ENCODE results near the gene DYSF.

Gene DYSF

DNA sequence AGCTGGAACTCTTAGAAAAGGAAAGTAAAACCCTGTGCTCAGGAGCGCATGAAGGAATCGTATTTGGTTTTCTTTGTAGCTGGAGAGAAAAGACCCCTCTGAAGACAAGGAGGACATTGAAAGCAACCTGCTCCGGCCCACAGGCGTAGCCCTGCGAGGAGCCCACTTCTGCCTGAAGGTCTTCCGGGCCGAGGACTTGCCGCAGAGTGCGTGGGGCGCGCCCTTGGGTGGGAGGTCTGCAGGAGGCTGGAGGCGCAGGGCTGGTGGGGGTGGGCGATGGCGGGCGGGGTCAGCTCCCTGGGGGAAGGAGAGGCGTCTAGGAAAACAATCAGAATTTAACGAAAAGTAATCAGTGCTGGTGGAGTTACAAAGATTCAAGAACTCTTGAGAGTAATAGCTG is 72.8 kb downstream of the DYSF start:
- TF ChIP-seq POLR2AphosphoS5 (IDR thresholded peaks at IDR 0.05; ENCODE audit: low read depth, low read length) = no peak

DNA sequence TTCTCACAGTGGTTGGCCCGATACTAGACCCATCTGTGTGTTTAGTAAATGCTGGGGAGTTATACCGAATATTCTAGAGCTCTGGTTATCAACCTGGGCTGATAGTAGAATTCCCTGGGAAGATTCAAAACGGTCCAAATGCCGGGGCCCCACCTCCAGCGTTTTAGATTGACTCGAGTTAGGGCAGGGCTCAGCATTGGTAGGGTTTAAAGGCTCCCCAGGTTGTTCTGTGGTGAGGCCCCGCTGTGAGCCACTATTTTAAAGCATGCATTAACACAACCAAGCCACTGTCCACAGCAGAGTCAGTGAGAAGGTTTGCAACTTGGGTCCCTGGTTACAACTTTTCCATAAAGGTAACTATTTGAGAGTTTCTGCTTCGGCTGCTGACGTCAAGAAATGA is 73.6 kb downstream of the DYSF start:
- no peak for TF ChIP-seq TAF1 (IDR thresholded peaks at IDR 0.05; ENCODE audit: borderline replicate concordance, insufficient read depth, low read length)
- TF ChIP-seq SIN3A (IDR thresholded peaks at IDR 0.05; ENCODE audit: borderline replicate concordance, insufficient read depth, low read length) = no peak
- TF ChIP-seq FOXP2 (optimal IDR thresholded peaks at IDR 0.05; ENCODE audit: borderline replicate concordance, extremely low read depth, extremely low read length, insufficient read depth) = no peak
- TF ChIP-seq, protein P1, sequence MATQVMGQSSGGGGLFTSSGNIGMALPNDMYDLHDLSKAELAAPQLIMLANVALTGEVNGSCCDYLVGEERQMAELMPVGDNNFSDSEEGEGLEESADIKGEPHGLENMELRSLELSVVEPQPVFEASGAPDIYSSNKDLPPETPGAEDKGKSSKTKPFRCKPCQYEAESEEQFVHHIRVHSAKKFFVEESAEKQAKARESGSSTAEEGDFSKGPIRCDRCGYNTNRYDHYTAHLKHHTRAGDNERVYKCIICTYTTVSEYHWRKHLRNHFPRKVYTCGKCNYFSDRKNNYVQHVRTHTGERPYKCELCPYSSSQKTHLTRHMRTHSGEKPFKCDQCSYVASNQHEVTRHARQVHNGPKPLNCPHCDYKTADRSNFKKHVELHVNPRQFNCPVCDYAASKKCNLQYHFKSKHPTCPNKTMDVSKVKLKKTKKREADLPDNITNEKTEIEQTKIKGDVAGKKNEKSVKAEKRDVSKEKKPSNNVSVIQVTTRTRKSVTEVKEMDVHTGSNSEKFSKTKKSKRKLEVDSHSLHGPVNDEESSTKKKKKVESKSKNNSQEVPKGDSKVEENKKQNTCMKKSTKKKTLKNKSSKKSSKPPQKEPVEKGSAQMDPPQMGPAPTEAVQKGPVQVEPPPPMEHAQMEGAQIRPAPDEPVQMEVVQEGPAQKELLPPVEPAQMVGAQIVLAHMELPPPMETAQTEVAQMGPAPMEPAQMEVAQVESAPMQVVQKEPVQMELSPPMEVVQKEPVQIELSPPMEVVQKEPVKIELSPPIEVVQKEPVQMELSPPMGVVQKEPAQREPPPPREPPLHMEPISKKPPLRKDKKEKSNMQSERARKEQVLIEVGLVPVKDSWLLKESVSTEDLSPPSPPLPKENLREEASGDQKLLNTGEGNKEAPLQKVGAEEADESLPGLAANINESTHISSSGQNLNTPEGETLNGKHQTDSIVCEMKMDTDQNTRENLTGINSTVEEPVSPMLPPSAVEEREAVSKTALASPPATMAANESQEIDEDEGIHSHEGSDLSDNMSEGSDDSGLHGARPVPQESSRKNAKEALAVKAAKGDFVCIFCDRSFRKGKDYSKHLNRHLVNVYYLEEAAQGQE (IDR thresholded peaks at IDR 0.05; ENCODE audit: insufficient read depth in 1 of 2, low read depth in 2 of 2, low read length in 2 of 2) = no peak
- no peak for TF ChIP-seq POLR2AphosphoS5 (IDR thresholded peaks at IDR 0.05; ENCODE audit: low read depth, low read length)

DNA sequence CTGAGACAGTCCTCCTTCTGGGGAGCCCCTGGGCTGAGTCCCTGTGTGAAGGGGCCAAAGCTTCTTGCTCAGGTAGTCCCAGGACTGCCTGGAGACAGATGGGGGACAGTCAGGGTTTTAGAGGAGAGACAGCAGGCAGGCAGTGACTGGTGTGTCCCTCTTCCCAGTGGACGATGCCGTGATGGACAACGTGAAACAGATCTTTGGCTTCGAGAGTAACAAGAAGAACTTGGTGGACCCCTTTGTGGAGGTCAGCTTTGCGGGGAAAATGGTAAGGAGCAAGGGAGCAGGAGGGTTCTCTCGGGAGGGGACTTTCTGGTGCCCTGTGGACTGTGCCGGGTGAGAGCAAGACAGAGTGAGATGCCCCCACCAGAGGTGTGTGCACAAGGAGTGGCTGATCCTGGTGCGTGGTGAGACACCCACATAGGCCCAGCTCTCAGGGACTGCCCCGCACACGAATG is 74.8 kb downstream of the DYSF start:
- TF ChIP-seq FOXP2 (optimal IDR thresholded peaks at IDR 0.05; ENCODE audit: borderline replicate concordance, extremely low read depth, extremely low read length, insufficient read depth) = no peak
- TF ChIP-seq TAF1 (IDR thresholded peaks at IDR 0.05; ENCODE audit: borderline replicate concordance, insufficient read depth, low read length) = no peak
- TF ChIP-seq POLR2AphosphoS5 (IDR thresholded peaks at IDR 0.05; ENCODE audit: low read depth, low read length) = no peak
- TF ChIP-seq SIN3A (IDR thresholded peaks at IDR 0.05; ENCODE audit: borderline replicate concordance, insufficient read depth, low read length) = no peak
- TF ChIP-seq, protein P1 (IDR thresholded peaks at IDR 0.05; ENCODE audit: insufficient read depth in 1 of 2, low read depth in 2 of 2, low read length in 2 of 2) = no peak

DNA sequence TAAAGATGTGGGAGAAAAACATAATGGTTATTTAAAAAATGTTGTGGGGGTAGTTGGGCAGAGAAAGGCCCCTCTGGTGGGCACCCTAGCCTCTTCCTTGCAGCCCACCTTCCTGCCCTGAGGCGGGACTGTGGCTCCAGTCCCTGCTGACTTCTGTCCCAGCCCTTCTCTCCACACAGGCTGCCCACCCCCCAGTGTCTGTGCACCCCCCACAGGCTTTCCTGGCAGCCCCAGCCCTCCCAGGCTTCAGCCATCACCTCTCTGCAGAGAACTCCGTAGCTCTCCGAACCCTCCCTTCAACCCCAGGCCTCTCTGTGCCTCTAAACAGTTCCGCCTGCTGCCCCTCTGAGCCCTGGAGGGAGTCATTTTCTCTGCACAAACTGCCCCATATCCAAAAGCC is 75.4 kb downstream of the DYSF start:
- no peak for TF ChIP-seq TAF1 (IDR thresholded peaks at IDR 0.05; ENCODE audit: borderline replicate concordance, insufficient read depth, low read length)
- TF ChIP-seq, protein P1 (IDR thresholded peaks at IDR 0.05; ENCODE audit: insufficient read depth in 1 of 2, low read depth in 2 of 2, low read length in 2 of 2) = no peak
- no peak for TF ChIP-seq POLR2AphosphoS5 (IDR thresholded peaks at IDR 0.05; ENCODE audit: low read depth, low read length)
- TF ChIP-seq SIN3A (IDR thresholded peaks at IDR 0.05; ENCODE audit: borderline replicate concordance, insufficient read depth, low read length) = no peak
- TF ChIP-seq FOXP2 (optimal IDR thresholded peaks at IDR 0.05; ENCODE audit: borderline replicate concordance, extremely low read depth, extremely low read length, insufficient read depth) = no peak

DNA sequence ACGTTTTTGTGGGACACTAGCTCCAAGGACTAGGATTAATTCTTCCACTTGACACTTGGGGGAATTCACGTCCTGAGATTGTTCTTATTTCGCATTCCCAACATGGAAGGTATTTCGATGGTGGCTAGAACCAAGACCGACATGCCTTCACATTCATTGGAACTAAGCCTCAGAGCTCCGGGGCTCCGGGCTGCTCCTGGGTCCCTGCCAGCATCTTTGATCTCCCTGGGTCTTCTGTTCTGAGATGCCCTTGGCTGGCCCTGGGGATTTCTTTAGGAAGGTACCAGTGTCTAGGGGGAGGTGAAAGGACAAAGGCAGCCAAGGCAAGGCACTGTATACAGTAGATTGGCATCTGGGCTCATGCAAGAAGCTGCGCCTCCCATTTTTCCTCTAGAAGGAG is 76.8 kb downstream of the DYSF start:
- TF ChIP-seq POLR2AphosphoS5 (IDR thresholded peaks at IDR 0.05; ENCODE audit: low read depth, low read length) (no peak), TAF1 (IDR thresholded peaks at IDR 0.05; ENCODE audit: borderline replicate concordance, insufficient read depth, low read length) (no peak), FOXP2 (optimal IDR thresholded peaks at IDR 0.05; ENCODE audit: borderline replicate concordance, extremely low read depth, extremely low read length, insufficient read depth) (no peak)
- TF ChIP-seq, protein P1 (IDR thresholded peaks at IDR 0.05; ENCODE audit: insufficient read depth in 1 of 2, low read depth in 2 of 2, low read length in 2 of 2) = no peak

All from PFSK-1 (cell line).